GM21723 (cell line): ENCODE results near the gene OBP2B.
"Not testable (repeated sequence)": the region's sequence is repeated elsewhere in the genome, so short reads cannot be mapped to it uniquely, and the experiment has no call there.

Source experiments
- ATAC-seq: cut with Tn5 transposase; IDR thresholded peaks from one replicate; pipeline ENCODE4 v1.9.1; 2021; ENCODE audit warnings: mild to moderate bottlenecking, moderate library complexity; ENCODE audit not compliant: unreplicated experiment

Gene OBP2B

DNA sequence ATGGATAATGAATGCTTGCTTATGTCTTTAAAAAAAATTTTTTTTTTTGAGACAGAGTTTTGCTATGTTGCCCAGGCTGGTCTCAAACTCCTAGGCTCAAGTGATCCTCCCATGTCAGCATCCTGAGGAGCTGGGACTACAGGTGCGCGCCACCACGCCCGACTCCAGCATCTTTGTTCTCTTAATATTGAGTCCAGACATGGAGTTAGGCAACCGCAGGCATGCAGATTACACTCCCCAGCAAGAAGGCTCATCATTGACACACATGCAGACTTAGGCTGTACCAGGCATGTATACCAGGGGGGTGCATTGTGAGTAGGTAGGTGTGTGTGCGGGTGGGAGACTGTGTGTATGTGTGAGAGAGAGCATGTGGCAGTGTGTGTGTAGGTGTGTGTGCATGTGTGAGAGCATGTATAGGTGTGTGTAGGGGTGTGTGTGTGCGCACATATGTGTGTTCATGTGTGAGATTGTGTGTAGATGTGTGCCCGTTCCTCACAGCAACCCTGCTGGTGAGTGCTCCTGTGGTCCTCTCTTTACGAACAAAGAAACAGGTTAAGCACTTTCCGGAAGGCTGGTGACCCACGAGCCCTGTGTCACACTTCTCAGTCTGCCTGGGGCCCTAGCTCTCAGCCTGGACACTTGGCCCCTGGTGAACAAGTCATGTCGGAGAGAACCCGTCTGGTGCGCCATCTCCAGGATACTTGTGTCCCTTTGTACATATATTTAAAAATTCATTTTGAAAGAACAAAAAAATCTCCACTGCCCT, 6.2 kb downstream of the OBP2B start:
- ATAC-seq: no peak

DNA sequence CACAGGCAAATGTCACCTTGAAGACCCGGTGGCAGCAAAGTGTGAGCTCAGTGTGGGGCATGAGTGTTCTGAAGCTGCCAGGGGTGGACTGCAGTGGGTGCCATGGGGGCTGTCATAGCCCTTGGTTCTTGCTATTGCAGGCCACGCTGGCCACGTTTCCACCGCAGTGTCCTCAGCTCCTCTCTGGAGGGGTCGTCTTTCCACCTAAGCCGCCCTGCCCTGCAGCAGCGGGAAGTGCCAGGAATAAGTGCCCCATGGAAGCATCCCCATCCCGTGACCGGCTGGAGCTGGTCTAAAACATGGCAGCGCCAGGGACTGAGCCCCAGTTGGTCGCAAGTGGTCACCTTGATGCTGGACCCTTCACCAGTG, 6.9 kb downstream of the OBP2B start:
- ATAC-seq: no peak

DNA sequence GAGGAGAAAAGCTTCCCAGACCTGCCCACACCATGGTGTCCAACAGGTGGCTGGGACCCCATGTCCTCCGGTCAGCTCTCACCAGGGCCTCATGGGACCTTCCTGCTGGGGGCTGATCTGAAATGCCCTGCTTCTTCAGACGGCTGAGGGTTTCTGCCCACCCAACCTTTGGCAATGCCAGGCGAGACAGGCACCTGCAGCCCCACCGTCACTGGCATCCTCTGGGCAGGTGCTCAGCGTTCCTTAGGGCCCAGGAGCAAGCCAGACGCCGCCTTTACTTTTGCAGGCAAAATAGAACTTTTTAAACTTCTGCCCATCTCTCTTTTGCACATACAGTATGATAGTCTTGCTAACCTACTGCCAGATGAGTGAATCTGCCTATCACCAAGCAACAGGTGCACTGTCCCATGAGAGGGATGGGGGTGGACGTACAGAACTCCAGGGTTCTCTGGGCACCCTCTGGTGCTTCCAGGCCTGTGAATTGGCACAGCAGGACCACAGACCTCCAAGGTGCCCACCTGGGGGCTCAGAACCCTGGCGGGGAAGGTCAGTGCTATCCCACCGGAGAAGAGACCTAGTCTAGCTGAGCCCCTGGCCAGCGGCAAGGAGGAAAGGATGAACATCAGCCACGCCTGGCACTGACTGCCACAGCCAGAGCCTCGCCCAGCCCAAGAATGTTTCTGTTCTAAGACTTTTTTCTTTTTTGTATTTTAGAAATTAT, 7.5 kb downstream of the OBP2B start:
- ATAC-seq: no peak

DNA sequence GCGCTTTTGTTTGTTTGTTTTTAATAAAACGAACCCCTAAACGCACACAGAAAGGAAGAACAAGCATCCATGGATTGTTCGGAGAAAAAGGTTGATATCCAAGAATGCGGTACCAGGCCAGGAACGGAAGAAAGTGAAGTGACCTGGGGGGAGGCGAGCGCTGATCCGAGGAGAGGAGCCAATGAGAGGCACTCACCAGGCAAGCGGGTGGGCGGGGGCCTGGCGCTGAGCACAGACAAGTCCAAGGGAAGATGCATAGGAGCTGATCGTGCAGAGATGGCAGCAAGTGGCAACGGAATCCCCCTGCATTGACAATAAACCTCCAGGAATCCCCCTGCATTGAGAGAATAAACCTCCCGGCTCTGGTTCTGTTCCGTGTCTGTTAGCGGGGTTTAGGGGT, 8.4 kb downstream of the OBP2B start:
- no peak for ATAC-seq

DNA sequence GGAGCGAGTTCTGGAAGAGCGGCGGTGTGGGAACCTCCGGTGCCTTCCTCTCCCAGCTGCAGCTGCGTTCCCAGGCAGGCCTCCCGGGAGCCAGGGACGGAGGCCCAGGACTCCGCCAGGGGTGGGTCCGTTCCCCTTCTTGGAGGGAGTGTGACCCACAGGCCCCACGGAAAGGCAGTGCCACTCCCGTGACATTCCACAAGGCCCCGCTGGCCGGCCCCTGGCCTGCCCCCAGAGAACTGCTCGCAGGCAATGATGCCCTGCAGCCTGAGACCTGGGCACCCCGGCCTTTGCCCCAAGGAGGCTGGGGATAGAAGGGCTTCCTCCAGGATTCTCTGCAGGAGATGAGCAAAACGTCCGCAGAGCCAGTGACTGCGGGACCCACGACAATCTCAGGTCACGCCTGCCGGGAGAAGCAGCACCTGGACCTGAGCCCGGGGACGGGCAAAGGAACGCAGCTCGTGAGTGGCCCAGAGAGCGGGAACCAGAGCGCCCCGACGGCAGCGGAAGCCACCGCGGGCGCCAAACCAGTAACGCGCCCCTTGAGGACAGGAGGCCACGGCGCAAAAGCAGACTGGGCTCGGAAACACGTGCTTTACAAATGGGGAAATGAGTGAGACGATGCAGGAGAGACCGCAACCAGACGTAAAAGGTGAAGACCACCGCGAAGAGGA, 9.3 kb downstream of the OBP2B start:
- no peak for ATAC-seq

DNA sequence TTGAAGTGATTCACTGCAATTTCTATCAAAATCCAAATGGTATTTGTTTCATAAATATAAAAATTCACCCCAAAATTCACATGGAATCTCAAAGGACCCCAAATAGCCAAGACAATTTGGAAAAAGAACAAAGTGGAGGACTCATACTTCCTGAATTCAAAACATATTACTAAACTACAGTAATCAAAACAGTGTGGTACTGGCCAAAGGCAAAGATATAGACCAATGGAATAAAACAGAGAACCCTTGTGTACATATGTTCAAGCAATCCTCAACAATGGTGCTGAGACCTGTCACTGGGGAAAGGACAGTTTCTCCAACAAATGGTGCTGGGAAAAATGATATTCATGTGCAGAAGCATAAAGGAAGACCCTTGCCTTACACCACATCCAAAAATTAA, 14.0 kb downstream of the OBP2B start:
- no peak for ATAC-seq

DNA sequence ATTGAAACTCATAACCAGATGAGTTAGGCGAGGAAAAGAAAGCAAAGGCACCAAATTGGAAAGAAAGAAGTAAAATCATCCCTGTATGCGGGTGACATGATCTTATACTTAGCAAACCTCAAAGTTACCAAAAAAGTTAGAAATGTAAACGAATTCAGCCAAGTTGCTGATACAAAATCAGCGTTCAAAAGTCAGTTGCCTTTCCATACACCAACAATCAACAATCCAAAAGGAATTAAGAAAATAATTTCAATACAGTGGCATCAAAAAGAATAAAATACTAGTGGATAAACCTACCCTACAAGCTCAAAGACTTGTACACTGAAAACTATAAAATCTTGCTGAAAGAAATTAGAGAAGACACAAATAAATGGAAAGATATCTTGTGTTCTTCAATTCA, 14.5 kb downstream of the OBP2B start:
- no peak for ATAC-seq

DNA sequence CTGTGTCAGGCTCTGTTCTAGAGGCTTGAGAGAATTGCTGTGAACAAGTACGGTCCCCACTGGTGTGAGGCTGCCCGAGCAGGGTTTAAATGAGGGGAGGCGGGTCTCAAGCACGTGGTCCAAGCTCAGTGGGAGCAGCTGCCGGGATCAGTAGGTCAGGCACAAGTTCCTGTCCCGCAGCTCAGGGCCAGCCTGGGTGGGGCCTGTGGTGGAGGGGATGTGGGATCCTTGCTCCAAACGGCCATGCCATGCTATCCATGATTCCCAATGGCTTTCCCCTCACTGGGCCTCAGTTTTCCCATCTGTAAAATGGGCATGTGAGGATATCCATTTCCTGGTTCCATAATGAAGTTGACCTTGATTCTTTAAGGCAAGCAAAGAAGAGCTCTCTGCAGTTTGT, 17.1 kb downstream of the OBP2B start:
- no peak for ATAC-seq

DNA sequence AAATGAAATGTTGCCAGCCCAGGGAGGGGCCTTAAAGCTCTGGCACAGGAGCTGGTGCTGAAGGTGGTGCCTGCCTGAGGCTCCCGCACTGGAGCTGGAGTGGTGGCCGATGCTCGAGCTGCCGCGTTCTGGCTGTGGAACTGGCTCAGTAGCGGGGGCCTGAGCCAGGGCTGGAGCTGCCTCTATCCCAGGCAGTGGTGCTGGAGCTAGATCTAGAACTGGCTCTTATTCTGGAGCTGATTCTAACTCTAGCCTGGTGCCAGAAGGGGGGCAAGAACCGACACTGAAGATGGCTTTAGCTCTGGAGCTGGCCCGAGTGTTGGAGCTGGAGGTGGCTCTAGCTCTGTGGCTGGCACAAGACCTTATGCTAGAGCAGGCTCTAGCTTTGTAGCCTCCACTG, 19.2 kb downstream of the OBP2B start:
- ATAC-seq: no peak

DNA sequence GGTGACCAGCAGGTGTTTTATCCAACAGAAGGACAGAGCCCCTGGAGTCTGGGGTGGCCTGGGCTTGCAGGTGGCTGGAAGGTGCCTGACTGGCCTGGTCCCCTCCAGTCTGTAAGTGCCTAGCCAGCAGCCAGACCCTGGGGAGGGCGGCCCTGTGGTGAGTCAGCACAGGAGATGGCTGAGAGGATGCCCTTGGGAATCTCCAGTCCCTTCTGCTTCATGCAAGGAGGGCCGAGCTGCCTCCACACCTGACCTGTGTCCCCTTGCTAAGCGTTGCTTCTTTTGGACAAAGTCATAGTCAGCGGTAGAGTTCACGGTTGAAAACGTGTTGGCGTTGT, 20.2 kb downstream of the OBP2B start:
- ATAC-seq: no peak

DNA sequence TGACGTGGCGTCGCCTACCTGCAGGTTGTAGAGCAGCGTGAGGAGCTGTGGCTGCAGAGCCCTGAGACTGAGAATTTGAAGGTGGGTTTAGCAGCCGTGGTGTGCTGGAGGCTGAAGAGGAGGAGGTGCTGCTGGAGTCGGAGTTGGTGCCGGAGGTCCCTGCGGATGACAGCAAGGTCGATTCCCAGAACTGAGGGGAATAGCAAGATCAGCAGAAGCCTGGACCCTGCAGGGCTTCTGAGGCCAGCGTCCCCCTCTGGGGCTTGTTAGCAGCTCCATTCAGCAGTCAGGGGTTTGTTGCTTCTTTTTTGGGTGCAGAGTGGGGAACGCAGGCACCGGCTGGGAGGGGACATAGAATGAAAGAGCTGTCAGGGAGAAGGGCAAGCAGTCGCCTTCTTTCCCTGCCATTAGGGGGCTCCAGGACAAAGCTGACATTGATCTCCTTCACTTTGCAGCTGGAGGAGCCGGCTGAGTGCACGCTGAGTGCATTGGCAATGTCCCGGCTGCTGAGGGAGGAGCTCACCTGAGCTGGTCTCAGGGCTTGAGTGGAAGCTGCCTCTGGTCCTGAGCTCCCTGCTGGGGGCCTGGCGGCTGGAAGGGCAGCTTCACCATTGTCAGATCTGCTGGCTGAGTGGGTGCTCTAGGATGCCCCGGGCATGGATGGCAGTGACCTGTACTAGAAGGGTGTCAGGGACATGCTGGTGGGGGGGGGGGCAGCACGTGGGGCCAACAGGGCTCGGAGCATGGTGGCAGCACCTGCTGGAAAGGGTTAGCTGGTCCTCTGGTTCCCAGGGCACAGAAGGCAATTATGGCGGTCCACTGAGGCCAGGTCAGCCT, 20.8 kb downstream of the OBP2B start:
- ATAC-seq: no peak

DNA sequence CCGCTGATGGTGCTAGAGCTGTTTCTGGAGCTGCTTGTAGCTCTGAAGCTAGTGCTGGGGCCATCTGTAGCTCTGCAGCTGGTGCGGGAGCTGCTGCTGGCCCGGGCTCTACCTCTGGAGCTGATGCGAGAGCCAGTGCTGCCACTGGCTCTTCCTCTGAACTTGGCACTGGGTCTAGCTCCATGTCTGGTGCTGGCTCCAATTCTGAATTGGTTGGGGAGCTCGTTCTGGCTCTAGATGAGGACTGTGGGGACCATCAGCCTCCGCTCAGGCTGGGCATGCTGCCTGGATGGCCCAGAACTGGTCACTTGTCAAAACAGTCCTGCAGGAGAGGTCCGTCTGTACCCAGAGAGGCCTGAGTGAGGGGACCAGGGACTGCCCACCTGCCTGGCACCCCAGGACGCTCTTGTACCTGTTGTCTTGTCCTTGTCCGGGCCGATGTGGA, 21.5 kb downstream of the OBP2B start:
- ATAC-seq: no peak

DNA sequence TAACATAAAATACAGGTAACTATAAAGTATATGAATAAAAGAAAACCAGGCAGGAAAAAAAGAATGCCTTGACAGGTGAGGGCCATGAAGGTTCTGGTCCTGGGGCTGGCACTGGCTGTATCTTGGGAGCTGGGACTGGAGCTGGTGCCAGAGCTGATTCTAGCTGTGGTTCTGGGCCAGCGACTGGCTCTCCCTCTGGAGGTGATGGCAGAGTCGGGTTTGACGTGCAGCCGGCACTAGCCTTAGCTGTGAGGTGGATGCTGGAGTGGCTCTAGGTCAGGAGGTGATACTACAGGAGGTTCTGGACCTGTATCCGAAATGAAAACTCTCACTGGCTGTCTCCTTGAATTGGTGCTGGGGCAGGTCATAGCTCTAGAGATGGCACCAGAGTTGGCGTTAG, 22.3 kb downstream of the OBP2B start:
- no peak for ATAC-seq

DNA sequence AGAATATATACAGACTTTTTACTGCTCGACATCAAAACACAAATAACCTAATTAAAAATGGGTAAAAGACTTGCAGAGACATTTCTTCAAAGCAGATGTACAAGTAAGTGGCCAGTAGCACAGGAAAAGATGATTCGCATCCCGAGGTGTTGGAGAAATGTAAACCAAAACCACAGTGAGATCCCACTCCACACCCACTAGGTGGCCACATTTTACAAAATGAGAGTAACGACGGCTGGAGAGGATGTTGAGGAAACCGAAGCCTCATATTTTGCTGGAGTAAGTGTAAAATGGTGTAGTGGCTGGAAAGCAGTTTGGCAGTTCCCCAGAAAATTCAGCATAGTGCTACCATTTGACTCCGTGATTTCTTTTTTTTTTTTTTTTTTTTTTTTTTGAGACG, 24.1 kb downstream of the OBP2B start:
- no peak for ATAC-seq

DNA sequence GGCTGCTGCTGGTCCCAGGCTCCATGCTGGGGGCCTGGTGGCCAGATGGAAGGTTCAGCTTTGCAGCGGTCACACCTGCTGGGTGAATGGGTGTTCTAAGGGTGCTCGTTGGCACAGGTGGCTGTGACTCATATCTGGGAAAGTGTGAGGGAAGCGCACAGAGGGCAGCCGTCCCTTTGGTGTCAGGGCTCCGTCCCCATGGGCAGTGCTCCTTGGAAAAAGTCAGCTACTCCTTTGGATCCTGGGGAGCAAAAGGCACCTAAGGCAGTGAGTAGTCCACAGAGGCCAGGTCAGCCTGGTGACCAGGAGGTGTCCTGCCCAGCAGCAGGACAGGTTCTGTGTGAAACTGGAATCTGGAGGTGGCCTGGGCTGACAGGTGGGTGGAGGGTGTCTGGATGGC, 26.9 kb downstream of the OBP2B start:
- no peak for ATAC-seq

DNA sequence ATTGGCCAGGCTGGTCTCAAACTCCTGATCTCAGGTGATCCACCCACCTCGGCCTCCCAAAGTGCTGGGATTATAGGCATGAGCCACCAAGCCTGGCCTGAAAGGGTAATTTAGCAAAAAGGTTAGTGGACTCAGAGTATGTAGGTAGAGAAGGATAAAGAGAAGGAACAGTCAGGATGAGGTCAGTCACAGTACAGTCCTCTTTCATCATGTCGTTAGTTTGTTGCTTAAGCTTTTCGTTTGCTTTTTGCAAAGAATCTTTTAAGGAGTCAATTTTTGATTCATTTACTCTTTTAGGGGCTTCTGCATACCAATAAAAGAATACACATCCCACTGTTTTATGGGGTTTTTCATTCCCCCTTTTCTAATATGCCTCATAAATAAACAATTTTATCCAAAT, 27.5 kb downstream of the OBP2B start:
- no peak for ATAC-seq

DNA sequence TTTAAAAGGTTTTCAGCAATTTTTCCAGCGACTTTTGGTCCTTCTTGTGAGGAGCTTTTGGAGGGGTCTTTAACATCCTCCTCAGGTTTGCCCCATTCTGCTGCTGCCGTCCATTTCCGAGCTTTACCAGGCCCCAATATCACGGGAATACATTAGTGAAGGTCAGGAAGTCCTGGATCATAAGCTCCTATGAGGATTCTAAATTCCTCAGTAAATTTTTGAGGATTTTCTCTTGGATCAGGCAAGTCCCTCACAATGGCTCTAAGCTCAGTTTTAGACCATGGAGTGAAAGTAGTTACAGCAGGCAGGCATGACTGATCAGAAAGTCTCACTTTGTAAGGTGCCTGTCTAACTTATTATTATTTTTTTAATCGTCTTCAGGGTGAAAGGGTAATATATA, 28.1 kb downstream of the OBP2B start:
- no peak for ATAC-seq

DNA sequence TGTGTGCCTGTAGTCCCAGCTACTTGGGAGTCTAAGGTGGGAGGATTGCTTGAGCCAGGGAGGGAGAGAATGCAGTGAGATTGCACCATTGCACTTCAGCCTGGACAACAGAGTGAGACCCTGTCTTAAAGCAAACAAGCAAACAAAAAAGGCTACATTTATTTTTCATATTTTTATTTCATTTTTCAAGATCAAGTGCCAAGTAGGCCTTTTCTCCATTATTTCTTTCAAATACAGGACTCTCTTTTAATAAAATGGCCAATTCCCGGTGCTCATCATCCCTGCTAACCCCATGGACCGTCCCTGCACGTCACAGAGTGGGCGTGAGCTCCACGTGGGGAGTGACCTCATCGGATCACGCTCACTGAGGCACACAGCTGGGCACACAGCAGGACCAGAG, 36.0 kb downstream of the OBP2B start:
- ATAC-seq: no peak

DNA sequence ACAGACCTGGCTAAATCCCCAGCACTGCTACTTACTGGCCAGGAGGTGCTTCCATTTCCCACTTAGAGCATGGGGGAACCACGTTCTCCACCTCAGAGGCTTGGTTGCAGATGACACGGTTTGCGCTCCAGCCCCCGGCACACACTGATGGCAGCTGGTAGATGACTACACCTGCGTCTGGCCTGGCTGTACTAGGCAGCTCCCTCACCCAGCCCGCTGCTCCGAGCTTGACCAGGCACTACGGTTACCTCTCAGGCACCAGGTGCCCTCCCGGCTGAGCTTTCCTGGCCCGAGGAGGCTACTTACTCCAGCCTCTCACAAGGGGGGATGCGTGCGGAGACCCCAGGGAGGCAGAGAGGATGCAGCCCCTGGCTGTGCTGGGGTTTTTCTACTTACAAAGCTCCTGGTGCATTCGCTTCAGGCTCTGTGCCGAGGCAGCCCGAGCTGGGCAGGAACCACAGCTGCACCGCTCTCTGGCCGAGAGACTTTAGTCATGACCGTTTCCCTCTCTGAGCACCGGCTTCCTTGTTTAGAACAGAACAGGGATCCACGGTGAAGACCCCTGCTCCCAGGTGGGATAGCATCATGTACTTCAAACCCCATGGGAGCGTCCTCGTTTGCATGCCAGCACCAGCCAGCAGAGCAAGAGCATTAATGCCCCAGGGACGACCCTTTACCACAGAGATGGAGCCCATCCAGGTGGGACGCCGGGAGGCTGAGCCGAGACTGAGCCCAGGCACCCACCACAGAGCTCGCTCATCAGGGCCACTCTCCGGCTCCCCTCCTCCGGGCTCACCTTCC, 37.7 kb downstream of the OBP2B start:
- ATAC-seq: no peak

DNA sequence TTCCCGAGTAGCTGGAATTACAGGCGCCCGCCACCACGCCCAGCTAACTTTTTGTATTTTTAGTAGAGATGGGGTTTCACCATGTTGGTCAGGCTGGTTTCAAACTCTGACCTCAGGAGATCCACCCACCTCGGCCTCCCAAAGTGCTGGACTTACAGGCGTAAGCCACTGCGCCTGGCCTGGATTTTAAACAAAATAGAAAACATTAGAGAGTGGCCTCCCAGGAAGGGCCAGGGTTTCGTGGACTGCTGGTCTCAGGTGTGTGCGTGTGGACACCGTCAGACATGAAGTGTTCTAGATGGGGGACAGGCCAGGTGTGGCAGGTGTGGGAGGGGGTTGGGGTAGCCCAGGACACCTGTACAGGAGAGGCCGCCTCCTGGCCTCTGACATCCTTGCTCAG, 38.3 kb downstream of the OBP2B start:
- no peak for ATAC-seq

DNA sequence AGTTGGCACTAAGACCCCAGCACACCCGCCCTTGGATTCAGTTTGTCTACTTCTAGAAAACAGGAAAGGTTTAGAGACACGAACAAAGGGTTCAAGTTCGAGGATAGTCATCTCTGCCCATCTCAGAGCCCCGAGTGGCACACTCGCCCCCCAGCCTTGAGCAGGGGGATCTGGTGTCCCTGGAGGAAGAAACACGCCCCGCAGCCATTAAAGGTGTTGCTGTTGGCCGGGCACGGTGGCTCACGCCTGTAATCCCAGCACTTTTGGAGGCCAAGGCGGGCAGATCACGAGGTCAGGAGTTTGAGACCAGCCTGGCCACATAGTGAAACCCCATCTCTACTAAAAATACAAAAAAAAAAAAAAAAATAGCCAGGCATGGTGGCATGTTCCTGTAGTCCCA, 39.4 kb downstream of the OBP2B start:
- ATAC-seq: not testable (repeated sequence)
